GM23338 (cell line): ENCODE measurements around the gene BCAS1.

Experiments used
- CREB1 ChIP-seq: fragments of 250-450 bp; sonication (Bioruptor Pico); IDR thresholded peaks from 2 replicates; pipeline ENCODE4 v1.5.0; 2020; ENCODE audit warnings: low read depth, mild to moderate bottlenecking, moderate library complexity
- EZH2 ChIP-seq: fragments of 200-600 bp; sonication (generic); IDR thresholded peaks from one replicate; pipeline ENCODE4 v1.8.0; 2017; ENCODE audit warnings: antibody characterized with exemption, mild to moderate bottlenecking, low read depth; ENCODE audit not compliant: unreplicated experiment
- EZH2phosphoT487 ChIP-seq: fragments of 200-600 bp; sonication (generic); IDR thresholded peaks from one replicate; pipeline ENCODE4 v1.8.1; 2018; ENCODE audit warnings: antibody characterized with exemption; ENCODE audit not compliant: unreplicated experiment
- JUNB ChIP-seq: IDR thresholded peaks from one replicate; pipeline ENCODE4 v1.6.1; 2016; ENCODE audit warnings: antibody characterized with exemption; ENCODE audit not compliant: unreplicated experiment
- POLR2AphosphoS5 ChIP-seq: IDR thresholded peaks from 2 replicates; pipeline ENCODE4 v1.6.1; 2016; ENCODE audit warnings: antibody characterized with exemption, low read depth
- REST ChIP-seq: IDR thresholded peaks from one replicate; pipeline ENCODE4 v1.6.1; 2018; ENCODE audit warnings: antibody characterized with exemption; ENCODE audit not compliant: unreplicated experiment
- ZNF331 ChIP-seq: fragments of 250-450 bp; sonication (Bioruptor Pico); IDR thresholded peaks from 2 replicates; pipeline ENCODE4 v1.5.0; 2020; ENCODE audit warnings: low read depth, mild to moderate bottlenecking, moderate library complexity
- TF ChIP-seq, protein P1 (sequence below), 2 experiments: fragments of 200-600 bp in 1 of 2; sonication (generic) in 1 of 2; conservative IDR thresholded peaks; 2 replicates each; pipeline versions ENCODE4 v1.5.1 to v1.6.1; 2016 to 2017; ENCODE audit warnings: antibody characterized with exemption in 2 of 2, low read depth in 2 of 2, mild to moderate bottlenecking in 2 of 2, moderate library complexity in 1 of 2

DNA sequence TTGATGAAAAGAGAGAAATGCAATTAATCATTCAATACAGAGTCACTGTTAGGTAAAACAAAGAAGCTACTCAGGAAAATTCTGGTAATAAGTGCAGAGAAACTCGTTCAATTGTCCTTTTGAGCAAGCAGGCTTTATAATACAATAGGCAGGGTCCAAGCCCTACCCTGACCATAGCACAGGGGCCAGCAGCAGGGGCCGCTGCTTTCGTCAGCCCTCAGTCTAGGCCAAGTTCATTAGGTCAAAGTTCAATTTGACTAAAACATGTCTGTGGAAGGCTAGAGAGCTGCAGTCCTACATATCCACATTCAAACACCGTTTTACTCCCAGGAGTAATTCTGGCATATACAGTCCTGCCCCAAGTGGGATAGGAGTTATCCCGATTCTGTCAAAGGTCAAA lies 94.6 kb downstream of the BCAS1 start:
- TF ChIP-seq, protein P1, sequence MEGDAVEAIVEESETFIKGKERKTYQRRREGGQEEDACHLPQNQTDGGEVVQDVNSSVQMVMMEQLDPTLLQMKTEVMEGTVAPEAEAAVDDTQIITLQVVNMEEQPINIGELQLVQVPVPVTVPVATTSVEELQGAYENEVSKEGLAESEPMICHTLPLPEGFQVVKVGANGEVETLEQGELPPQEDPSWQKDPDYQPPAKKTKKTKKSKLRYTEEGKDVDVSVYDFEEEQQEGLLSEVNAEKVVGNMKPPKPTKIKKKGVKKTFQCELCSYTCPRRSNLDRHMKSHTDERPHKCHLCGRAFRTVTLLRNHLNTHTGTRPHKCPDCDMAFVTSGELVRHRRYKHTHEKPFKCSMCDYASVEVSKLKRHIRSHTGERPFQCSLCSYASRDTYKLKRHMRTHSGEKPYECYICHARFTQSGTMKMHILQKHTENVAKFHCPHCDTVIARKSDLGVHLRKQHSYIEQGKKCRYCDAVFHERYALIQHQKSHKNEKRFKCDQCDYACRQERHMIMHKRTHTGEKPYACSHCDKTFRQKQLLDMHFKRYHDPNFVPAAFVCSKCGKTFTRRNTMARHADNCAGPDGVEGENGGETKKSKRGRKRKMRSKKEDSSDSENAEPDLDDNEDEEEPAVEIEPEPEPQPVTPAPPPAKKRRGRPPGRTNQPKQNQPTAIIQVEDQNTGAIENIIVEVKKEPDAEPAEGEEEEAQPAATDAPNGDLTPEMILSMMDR (conservative IDR thresholded peaks at IDR 0.05; ENCODE audit: low read depth in 2 of 2) = no peak
- TF ChIP-seq EZH2 (no peak), EZH2phosphoT487 (no peak), POLR2AphosphoS5 (no peak), REST (no peak), CREB1 (CRISPR knock-in tag) (no peak), JUNB (no peak), ZNF331 (CRISPR knock-in tag) (no peak)
